GM21526 (cell line): Measurements from ENCODE around the gene ATXN3.

Source experiments
- ATAC-seq: cut with Tn5 transposase; IDR thresholded peaks from one replicate; pipeline ENCODE4 v1.9.1; 2021; ENCODE audit warnings: moderate library complexity; ENCODE audit not compliant: unreplicated experiment, low FRiP score

Gene ATXN3

GRCh38 chr14:92012121-92012748, 94.1 kb downstream of the ATXN3 start:
- ATAC-seq: no peak

- ATAC-seq: no peak
These were observed 95.7 kb downstream of the ATXN3 start for GRCh38 chr14:92010644-92011043.

GRCh38 chr14:92009604-92010003, 96.8 kb downstream of the ATXN3 start:
- ATAC-seq: no peak
